ENCODE data around the gene MYOCD.

DNA sequence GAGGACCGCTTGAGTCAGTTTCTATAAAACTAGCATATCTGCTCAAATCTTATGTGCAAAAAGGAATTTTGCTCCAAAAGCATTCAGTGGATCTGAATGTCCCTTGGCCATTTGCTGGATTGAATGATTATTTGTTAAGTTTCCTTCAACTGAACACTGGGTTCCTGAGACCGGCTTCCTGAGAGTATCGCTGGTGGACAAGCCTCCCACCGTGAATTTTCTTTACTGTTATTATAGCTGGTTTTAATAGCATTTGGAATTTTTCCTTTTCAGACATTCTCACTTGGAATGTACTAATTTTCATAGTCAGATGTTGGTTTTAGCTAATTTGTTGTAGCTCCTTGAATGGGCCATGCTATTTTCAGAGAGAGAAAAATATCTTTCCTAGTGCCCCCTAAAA lies 9.8 kb upstream of the MYOCD start:
- TF ChIP-seq, protein P1, sequence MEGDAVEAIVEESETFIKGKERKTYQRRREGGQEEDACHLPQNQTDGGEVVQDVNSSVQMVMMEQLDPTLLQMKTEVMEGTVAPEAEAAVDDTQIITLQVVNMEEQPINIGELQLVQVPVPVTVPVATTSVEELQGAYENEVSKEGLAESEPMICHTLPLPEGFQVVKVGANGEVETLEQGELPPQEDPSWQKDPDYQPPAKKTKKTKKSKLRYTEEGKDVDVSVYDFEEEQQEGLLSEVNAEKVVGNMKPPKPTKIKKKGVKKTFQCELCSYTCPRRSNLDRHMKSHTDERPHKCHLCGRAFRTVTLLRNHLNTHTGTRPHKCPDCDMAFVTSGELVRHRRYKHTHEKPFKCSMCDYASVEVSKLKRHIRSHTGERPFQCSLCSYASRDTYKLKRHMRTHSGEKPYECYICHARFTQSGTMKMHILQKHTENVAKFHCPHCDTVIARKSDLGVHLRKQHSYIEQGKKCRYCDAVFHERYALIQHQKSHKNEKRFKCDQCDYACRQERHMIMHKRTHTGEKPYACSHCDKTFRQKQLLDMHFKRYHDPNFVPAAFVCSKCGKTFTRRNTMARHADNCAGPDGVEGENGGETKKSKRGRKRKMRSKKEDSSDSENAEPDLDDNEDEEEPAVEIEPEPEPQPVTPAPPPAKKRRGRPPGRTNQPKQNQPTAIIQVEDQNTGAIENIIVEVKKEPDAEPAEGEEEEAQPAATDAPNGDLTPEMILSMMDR (conservative IDR thresholded peaks at IDR 0.05), result no peak
- TF ChIP-seq EZH2 (IDR thresholded peaks at IDR 0.05; ENCODE audit: low read depth), result no peak
